Smooth muscle cell (in vitro differentiated cells): ENCODE measurements around the gene RADIL. TPM values are rescaled to one million over a fixed set of nuclear protein-coding genes. Genes with fewer than 3 reads are reported as not detected.
A peak's percentile ranks its signal among the peaks of the same experiment; 100 is the strongest.

Experiments
- DNase-seq: peaks from one replicate; lab custom pipeline; 2025; ENCODE audit not compliant: unreplicated experiment; lab: John Stamatoyannopoulos, UW
- H2AFZ ChIP-seq: fragments of 200-600 bp; sonication (generic); 2 replicates; pipeline ENCODE4 v1.6.0; 2016; ENCODE audit warnings: antibody characterized with exemption, low read depth, mild to moderate bottlenecking
- H3F3A ChIP-seq: fragments of 200-600 bp; sonication (generic); 2 replicates; pipeline ENCODE4 v1.6.0; 2017; ENCODE audit warnings: antibody characterized with exemption, low read depth
- H3K27ac ChIP-seq: fragments of 200-600 bp; sonication (generic); 2 replicates; pipeline ENCODE4 v1.5.1; 2016; ENCODE audit warnings: low read depth, mild to moderate bottlenecking
- H3K27me3 ChIP-seq: fragments of 200-600 bp; sonication (generic); 2 replicates; pipeline ENCODE4 v1.6.1; 2016; ENCODE audit warnings: low read depth, mild to moderate bottlenecking
- H3K36me3 ChIP-seq: fragments of 200-600 bp; sonication (generic); 2 replicates; pipeline ENCODE4 v1.5.1; 2016; ENCODE audit warnings: low read depth
- H3K4me1 ChIP-seq: fragments of 200-600 bp; sonication (generic); 2 replicates; pipeline ENCODE4 v1.5.1; 2016; ENCODE audit warnings: low read depth
- H3K4me2 ChIP-seq: fragments of 200-600 bp; sonication (generic); 2 replicates; pipeline ENCODE4 v1.6.0; 2016; ENCODE audit warnings: mild to moderate bottlenecking
- H3K4me3 ChIP-seq: fragments of 200-600 bp; sonication (generic); 2 replicates; pipeline ENCODE4 v1.5.1; 2016; ENCODE audit warnings: mild to moderate bottlenecking
- H3K79me2 ChIP-seq: fragments of 200-600 bp; sonication (generic); 2 replicates; pipeline ENCODE4 v1.6.0; 2016; ENCODE audit warnings: low read depth, mild to moderate bottlenecking
- H3K9ac ChIP-seq: fragments of 200-600 bp; sonication (generic); 2 replicates; pipeline ENCODE4 v1.6.0; 2016; ENCODE audit warnings: low read depth
- H3K9me3 ChIP-seq: fragments of 200-600 bp; sonication (generic); replicated peaks from 2 replicates; pipeline ENCODE4 v1.5.1; 2016; ENCODE audit warnings: low read depth
- H4K20me1 ChIP-seq: fragments of 200-600 bp; sonication (generic); 2 replicates; pipeline ENCODE4 v1.6.0; 2016; ENCODE audit warnings: low read depth
- CTCF ChIP-seq: fragments of 200-600 bp; sonication (generic); IDR thresholded peaks from 2 replicates; pipeline ENCODE4 v1.5.1; 2017; ENCODE audit warnings: borderline replicate concordance, mild to moderate bottlenecking, antibody characterized with exemption; ENCODE audit not compliant: insufficient read depth, poor library complexity, severe bottlenecking
- WGBS: methylation state at CpG from one replicate; pipeline ENCODE4 v1.1.7; 2016; ENCODE audit warnings: low lambda C conversion rate; 5-methylcytosine and 5-hydroxymethylcytosine counted together
- polyA plus RNA-seq: library from polyadenylated mRNA; unstranded; fragments of >200 nt; fragmentation: Nextera tagmentation; extraction: Ambion mirVana; gene quantifications from 2 replicates; pipeline ENCODE4 v1.2.1, GENCODE V29; 2016
- total RNA-seq: library from RNA; depleted of rRNA; stranded (reverse); fragments of >200 nt; gene quantifications from 2 replicates; pipeline ENCODE4 v1.2.3, GENCODE V29; 2014

Gene RADIL
- total and polyA plus RNA-seq, 2 experiments from 2014 or later: 4.7 to 10.7 TPM

DNA sequence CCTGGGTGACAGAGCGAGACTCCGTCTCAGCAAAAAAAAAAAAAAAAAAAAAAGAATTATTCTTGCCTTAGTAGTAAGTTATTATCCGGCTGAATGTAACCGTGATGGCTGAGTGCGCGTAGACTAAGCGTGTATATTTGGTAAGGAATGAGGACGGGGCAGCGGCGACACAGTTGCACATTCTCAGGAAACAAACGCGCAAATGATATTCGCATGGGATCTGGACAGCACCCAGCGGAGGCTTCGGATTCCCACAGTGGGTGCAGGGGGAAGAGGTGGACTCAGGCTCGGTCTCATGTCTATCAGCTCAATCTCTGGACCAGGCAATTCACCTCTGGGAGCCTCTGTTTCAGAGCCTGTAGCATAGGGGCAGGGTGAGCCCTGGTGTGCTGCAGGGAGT lies 50.8 kb downstream of the RADIL start:
- WGBS: 96% methylated on average over 16 of the region's 16 CpGs
- peaks cover 4% of the 10 kb centered on the region for H3K4me1 ChIP-seq
- H3K27me3 ChIP-seq: no peaks in the 10 kb centered on the region
- no peak for DNase-seq
- H2AFZ ChIP-seq: no peak overlapping the region
- H3K9me3 ChIP-seq: no peaks in the 10 kb centered on the region
- H3K36me3 ChIP-seq: no peaks in the 10 kb centered on the region
- no peak overlapping the region for H3K9ac ChIP-seq
- no peak overlapping the region for H3K27ac ChIP-seq
- TF ChIP-seq CTCF: no peak
- H3K79me2 ChIP-seq: no peaks in the 10 kb centered on the region
- H3K4me3 ChIP-seq: no peak overlapping the region
- no peak overlapping the region for H3K4me2 ChIP-seq
- H3F3A ChIP-seq: no peaks in the 10 kb centered on the region
- H4K20me1 ChIP-seq: no peaks in the 10 kb centered on the region

- no peaks in the 10 kb centered on the region for H3K79me2 ChIP-seq
- no peak overlapping the region for H3K9ac ChIP-seq
- H3K9me3 ChIP-seq: no peaks in the 10 kb centered on the region
- 86% methylated on average over 17 of the region's 17 CpGs for WGBS
- no peaks in the 10 kb centered on the region for H4K20me1 ChIP-seq
- no peak overlapping the region for H2AFZ ChIP-seq
- no peak for TF ChIP-seq CTCF
- no peaks in the 10 kb centered on the region for H3K4me1 ChIP-seq
- H3K4me2 ChIP-seq: no peak overlapping the region
- no peak for DNase-seq
- H3K27ac ChIP-seq: no peak overlapping the region
- H3K36me3 ChIP-seq: no peaks in the 10 kb centered on the region
- no peak overlapping the region for H3K4me3 ChIP-seq
- H3K27me3 ChIP-seq: no peaks in the 10 kb centered on the region
- H3F3A ChIP-seq: no peaks in the 10 kb centered on the region
Observed at GRCh38 chr7:4831723-4832495, 51.6 kb downstream of the RADIL start.

- Histone ChIP-seq H2AFZ (no peak overlapping the region), H3K36me3 (no peaks in the 10 kb centered on the region), H3K9me3 (no peaks in the 10 kb centered on the region), H3K9ac (no peak overlapping the region), H3K27me3 (no peaks in the 10 kb centered on the region), H3K4me3 (no peak overlapping the region), H3K4me1 (no peaks in the 10 kb centered on the region), H4K20me1 (no peaks in the 10 kb centered on the region), H3K79me2 (no peaks in the 10 kb centered on the region), H3K27ac (no peak overlapping the region), H3K4me2 (no peak overlapping the region), H3F3A (no peaks in the 10 kb centered on the region)
- TF ChIP-seq CTCF: peak; percentile 80
- 45% methylated on average over 14 of the region's 14 CpGs for WGBS
- peak; percentile 29 for DNase-seq
Observed at GRCh38 chr7:4830176-4830575, 53.3 kb downstream of the RADIL start.
